Activated CD4-positive, alpha-beta T cell treated with anti-CD3 and anti-CD28 coated beads for 1 hour (primary cell): ENCODE measurements around the gene COA8.
A peak's percentile ranks its signal among the peaks of the same experiment; 100 is the strongest.

Experiments used
- DNase-seq: peaks from one replicate; pipeline ENCODE4 v3.0.0-alpha.2; 2020

COA8 gene

DNA sequence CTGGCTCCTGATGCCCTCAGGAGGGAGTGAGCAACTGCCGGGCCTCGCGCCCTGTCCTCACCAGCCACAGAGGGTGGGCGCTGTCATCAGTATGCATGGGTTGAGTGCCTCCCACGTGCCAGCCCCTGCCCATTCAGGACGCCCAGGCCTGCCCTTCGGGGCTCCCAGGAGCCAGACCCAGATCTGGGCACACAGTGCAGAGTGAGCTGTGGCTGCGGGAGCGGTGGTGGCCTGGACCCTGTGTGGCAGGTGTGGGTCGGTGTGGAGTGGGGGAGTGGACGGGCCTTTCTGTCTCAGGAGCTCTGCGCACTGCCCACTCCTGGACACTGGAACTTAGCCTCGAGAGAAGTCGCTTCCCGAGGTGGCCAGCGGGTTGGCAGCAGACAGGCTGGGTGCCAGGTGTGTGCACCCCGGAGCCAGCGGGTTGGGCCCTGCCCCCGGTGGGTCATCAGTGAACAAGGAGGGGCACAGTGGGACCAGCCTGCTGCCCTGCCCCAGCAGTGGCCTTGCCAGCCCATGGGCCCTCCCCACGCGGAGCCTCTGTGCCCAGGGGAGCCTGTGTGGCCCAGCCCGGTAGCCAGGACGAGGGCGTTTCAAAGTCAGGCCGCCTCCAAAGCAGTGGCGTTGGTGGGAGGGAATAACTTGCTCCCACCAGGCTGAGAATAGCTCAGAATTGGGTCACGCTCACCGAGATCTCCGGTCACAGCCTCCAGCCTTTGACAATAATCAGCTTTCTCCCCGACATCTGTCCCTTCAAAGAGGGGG lies 24.3 kb upstream of the COA8 start:
- no peak for DNase-seq

DNA sequence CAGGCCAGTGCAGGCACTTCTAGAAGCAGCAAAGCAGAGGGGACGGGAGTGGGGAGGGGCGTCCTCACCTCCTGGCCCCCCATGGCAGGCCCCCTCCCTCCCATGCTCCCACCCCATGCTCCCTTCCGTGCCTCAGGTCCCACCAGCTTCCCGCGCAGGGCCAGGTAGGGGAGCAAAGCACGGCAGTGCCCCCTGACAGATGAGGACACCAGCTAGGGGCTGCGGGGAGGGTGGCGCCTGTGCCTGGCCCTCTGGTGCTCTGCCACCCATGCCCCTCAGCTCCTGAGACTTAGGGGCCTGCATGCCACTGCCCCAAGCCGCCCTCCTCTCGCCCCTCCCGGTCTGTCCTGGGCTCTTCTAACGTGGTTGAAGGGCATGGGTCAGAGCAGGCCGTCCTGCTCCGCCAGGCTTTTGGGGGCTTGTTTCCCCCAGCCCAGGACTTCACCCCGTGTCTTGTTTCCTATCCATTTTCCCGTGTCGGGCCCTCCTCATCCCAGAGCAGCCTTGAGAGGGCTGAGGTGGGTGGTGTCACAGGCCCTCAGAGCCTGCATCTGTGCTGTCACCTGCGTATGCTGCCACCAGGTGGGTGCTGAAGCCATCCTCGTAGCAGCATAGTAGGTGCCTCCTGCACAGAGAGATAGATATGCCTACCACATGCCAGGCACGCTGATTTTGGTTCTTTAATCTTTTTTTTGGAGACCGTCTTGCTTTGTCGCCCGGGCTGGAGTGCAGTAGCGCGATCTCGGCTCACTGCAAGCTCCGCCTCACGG lies 23.5 kb upstream of the COA8 start:
- no peak for DNase-seq

DNA sequence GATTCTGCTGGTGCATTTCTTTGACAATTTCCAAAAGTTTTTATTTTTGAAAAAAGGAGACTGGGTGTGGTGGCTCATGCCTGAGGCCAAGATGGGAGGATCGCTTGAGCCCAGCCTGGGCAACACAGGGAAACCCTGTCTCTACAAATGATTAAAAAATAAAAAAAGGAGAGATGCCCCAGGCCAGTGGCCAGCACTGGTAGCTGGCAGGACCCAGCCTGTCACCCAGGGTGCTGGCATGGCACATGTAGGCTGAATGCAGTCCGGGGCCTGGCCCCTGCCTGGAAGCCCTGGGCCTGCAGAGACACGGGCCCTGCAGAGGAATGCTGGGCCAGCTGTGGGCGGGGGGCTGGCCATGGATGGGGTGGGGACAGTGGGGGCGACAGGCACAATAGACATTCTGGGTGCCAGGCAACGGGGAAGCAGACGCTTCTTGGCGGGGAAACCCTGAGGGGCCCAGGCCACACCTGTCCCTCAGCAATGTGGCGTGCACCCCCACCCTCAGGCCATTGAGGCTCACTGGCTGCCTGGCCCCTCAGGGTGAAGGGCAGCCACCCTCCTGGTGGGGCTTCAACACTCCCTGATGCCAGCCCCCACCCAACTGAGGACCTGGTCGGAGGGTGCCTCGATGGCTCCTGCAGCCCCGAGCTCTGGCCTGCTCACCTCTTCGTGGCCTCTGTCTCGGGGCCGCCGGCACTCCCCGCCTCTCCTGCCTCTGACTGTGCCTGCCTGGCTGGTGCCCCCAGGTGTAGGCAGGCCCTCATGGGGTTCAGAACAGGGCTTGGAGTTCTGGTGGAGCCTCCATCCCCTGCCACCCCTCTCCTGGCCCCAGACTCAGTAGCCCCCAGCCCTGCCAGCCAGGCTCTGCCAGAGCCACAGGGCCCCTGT lies 21.7 kb upstream of the COA8 start:
- no peak for DNase-seq

DNA sequence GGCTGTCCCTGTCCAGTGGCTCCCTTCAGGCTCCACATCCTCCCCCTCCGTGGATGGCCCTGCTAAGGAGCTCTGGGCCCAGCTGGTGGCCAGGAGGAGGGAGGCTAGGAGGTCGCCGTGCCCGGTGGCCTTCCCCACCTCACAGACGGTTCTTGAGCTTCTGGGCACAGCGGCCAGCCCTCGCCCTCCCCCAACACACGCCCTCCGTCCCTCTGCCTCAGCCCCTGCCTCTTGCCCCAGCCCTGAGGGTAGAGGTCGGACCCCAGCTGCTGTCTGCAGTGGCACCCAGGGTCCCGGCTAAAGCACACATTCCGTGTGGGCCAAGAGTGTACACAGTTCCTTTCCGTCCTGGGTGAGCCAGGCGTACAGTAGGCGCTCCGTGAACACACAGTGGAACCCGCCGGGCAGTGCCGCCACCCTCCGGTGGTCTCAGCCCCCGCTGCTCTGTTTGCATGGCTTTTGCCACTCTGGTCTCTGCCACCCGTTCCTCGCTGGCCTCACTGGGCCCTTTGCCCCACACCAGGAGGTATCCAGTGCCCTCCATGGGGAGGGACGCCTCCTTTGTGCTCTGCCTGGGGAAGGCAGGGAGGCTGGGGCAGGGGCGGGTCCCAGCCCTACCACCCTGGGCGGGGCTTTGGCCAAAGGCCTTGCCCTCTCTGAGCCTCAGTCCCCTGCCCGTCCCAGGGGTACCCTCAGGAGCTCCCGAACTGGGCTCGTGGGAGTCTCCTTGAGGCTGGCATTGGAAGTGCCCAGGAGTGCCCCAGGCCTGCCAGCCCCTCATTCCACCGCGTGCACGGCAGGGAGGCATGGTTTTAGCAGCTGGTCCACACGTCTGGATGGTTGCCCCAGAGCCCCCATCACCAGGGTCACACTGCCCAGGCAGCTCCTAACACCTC lies 20.8 kb upstream of the COA8 start:
- no peak for DNase-seq

DNA sequence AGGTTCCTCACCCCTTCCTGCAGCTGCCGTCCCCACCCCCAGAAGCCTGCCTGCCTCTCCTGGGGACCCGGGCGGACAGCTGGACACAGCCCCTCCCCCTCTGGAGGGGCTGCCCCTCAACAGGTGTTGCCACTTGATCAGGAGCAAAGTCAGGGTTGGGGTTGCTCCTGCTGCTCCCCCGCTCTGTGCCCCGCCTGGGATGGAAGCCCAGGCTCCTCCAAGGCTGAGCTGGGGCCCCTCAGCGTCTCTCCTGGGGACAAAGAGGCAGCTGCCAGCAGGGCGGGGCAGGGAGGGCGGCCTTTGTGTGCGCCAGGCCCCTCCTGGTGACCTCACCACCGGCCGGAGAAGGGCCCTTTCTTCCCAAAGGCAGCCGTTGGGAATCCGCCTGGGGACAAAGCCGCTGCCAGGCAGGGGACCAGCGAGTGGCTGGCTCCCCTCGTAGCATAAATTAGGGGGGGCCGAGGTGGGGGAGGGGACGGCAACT lies 20.1 kb upstream of the COA8 start:
- no peak for DNase-seq

DNA sequence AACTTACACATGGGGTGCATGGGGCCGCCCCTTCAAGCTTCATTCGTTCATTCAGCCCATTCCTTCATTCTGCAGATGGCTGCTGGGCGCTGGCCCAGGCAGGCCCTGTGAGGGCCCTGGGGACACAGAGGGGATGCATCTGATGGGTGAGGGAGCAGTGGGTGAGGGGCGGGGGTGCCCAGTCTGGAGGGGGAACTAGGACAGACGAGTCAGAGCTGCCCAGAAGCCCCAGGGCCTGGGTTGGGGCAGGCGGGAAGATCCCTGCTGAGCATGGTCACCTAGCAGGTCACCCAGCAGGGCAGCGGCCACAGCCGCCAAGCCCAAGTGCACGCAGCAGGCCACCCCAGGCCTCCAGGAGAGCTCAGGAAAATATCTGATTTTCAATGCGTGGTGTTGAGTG lies 19.6 kb upstream of the COA8 start:
- no peak for DNase-seq

DNA sequence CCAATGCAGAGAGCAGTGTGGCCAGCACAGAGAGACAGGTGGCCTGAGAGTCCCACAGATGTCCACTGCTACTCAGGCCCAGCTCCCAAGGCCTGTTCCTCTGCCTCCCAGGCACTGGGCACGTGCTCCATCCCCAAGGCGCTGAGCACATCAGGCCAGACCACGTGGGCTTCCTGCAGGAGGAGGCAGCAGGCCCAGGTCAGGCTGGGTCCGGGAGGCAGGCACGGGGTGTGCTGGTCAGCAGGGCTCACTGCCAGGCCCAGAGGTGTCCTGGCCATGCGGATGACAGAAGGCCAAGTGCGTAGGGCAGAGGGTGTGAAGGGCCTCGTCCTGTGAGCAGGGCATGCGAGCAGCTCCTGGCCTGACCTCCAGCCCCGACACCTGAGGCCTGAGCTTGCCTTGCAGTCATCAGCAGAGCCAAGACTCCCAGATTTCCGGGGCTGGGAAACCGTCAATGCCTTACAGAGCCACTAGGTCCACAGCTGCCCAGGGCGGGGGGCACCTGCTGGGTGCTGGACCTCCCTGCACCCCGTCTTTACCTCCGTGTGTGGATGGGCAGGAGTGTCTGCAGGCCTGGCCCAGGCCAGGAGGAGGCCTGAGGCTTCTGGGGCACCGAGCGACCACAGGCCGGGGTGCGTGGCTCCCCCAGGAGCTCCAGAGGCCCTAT lies 18.9 kb upstream of the COA8 start:
- no peak for DNase-seq

DNA sequence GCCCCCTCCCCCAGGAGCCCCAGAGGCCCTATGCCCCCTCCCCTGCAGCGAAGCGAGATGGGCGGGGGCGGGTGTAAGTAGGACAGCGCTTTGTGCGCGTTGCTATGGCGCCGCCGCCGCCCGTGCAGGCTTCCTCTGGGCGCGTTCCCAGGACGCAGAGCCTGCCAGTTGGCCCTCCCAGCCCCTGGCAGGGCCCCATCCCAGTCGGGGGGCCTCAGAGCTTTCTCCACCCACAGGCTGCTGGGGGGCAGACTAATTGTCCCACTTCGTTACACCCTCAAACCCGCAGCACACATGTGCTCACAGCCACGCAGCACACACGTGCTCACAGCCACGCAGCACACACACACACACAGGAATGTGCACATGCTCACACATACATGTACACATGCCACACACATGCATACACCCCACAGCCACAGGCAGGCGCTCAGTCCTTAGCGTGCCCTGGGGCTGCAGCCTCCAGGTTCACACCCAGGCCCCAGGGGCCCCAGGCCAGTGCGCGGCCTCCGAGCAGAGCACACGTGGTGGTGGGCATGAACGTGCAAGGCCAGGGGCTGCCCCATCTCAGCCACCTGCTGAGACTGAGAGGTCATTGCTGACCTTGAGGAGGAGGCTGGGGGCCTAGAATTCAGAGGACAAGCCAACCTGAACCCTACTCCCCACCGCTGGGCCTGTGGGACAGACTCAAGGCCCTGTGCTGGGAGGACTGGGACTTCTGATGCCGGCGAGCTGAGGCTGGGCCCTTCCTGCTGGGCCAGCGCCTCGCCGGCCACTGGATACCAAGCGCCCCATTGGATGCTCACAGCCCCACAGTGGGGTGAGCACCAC lies 18.2 kb upstream of the COA8 start:
- DNase-seq: no peak

DNA sequence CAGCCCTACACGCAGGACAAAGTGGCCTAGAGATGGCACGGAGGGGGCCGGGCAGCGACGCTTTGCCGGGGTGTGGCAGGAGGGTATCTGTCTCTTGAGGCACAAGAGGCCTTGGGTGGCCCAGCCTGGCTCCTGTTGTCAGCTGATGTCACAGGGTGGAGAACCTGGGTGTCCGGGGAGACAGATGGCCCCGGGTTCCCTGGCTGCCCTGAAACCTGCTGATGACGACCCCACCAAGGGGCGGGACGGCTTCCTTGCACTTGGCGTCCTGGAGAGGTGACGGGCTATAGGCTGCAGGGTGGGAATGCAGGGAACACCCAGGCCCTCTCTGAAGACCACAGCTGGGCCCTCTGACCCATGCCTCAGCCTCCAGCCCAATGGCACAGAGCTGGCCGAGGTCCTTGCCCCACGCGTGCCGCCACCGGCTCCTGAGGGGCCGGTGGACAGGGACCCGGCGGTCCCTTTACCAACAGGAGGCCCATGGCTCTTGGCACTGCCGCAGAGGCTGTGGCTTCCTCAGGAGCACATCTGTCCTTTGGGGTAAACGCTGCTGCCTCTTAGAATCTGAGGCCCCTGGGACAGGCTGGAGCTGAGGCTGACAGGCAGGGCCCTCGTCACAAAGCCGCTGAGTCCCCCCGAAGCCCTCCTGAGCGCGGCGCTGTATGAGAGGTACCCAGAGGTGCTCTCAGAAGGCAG lies 17.4 kb upstream of the COA8 start:
- no peak for DNase-seq

DNA sequence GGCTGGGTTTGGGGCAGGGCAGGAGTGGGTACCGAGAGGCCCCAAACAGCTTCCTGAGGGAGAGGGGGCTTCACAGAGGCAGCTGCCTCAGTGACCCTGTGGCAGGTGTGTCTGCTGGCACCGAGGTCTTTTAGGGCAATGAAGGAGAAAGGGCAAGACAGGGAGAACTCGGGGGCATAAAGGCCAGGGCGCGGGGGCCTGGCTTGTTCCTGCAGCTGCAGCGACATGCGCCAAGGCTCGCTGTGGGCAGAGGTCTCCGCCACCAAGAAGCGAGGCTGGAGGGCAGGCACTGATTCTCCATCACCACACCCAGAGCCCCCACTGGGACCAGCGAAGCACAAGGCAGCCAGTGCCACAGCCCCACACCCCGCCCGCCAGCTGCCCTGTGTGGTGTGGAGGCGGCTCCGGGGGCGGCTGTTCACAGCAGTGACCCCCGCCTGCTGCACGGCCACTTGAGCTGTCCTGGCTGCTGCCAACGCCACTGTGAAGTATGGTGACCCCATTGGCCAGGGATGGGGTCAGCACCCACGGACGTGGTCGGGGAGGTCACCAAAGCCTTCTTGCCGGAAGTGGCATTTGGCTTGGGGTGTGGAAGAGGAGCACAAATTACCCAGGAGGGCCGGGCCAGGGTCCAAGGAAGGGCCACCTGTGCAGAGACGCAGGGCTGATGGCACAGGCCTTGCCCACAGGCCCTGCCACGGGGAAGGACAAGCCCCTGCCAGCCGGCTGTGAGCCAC lies 16.7 kb upstream of the COA8 start:
- no peak for DNase-seq

DNA sequence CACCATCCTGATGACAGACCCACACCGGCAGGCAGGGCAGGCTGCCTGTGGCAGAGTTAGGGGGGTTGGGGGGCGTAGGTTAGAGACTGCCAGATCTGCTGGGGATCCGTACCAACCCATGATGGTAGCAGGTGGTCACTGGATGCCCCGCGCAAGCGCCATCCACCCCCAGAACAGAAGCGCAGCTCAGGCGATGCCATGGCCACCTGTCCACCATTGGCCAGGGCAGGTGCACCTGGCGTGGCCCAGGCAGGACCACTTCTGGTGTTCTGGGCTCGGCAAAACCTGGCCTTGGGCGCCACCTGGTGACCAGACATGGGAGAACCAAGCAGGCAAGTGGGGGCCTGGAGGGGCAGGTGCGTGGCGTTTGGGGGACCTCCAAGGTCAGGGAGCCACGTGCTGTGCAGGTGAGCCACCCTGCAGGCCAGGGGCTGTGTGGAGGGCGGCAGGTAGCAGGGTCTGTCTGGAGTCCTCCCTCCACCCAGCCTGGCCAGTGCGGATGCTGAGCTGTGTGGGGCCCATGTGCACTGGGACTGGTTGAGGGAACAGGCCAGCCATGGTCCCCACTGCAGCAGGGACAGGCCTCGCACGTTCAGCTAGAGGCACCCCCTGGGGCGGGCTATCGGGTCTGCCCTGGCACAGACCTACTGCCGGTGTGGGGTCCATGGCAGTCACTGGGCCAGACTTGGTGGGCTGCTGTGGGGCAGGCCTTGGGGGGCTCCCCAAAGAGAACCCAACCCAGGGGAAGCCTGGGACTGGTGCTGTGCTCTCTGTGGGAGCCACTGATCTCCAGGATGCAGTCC lies 15.9 kb upstream of the COA8 start:
- peak; percentile 63 for DNase-seq

DNA sequence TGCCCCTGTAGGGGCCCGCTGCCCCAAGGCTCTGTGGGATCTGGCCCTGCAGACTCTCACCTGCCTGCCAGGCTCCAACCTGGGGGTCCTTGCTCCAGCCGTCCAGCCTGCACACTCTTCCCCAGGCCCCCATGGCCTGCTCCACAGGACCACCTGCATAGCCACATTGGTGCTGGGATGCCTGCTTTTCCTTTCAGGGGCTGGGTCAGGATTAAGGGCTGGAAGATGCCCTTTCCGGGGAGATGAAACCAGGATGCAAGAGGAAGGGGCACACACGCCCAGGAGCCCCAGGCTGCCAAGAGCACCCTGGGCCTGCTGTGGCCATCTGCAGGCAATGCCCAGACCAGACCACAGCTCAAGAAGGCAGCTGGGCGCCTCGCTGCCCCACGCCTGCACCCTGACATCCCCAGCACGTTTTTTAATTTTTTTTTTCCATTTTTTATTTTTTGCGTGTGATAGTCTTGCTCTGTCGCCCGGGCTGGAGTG lies 15.3 kb upstream of the COA8 start:
- DNase-seq: no peak

DNA sequence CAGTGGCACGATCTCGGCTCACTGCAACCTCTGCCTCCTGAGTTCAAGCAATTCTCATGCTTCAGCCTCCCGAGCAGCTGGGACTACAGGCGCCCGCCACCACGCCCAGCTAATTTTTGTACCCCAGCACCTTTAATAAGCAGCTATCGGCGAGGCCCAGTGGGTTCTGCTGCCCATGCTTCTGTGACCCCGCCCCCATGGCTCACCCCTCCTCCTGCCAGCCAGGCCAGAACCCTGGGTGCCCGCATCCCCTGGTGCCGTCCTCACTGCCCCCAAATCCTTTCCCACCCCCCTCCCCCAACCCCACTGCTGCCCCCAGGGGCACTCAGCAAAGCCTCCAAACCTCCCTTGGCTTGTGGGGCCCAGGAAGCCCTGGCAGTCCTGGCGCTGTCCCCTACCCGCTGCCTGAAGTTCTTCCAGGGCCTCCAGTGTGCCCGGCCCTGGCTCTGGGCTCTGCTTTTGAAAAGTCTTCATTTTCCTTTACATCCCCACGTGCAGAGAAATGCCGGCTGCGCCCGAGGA lies 14.8 kb upstream of the COA8 start:
- DNase-seq: no peak

DNA sequence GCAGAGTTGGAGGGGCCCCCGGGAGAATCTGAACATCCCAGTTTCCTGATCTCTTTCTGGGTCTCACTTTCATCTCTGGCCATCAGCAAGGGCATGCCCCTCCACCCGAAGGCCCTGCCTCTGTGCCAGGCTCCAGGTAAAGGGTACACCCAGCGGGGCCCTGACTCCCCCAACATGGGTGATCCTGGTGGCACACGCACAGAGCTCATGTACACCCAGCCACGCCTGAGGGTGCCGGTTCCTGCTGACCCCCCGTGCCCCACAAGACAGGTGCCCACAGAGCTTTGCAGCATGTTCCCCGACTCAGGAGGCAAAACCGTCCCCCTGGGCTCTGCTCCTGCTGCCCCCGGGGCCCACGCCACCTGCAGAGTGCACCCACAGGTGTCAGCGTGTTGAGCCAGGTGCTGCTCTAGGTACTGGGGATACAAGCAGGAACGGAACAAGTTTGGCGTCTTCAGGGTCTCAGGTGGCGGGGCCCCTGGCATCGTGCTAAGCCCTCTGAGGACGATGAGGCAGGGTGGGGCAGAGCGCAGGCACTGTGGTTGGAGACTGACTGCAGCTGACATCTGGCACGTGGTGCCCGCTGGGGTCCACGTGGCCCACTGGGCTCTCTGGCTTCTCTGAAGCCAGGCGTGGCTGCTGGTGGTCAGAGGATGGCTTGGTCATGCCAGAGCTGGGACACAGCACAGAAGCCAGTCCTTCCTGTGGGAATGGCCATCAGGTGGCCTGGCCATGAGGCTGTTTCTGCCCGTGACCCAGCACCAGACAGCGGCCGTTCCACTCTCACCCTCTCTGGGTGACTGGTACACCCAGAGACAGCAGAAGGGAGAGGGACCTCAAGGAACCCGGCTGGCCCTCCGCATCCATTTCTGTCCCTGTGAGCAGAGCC lies 14.1 kb upstream of the COA8 start:
- DNase-seq: no peak

DNA sequence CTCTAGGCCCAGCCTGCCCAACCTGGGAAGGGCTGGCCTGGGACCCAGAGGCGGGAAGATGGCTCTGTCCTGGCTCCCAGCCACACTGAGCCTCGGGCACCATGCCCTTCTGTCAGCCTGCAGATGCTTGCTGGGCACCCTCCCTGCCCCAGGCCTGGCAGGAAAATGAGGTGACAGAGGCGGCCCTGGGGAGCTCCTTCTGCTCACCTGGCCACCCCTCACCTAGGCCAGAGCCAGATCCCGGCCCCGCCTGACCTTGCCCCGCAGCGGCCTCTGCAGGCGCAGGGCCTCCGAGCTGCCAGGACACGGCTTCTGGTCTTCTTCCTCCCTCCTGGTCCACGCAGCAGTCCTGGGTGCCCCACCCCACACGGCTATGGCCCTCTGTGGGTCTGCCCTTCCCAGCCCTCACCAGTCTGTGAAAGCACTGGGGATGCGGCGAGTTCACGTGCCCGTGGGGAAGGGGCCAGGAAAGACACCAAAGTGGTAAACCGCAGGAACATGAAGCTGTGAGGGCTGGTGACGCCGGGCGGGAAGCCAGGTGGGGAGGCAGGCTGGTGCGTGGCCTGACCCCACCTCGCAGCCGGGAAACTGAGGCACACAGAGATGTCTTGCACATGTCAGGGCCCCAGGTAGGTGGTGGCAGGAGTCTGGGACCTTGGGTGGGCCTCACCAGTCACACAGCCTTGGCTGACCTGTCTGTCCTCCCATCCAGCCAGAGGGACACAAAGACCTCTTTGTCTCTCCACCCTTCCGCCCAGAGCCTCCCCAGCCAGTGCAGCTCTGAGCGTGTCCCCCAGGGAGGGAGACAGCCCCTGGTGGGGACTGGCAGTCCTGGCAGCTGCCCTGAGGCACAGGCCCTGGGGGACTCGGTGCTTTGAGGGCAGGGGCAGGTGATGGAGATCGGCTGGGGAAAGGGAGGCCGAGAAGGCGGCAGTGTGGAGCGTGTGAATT lies 13.1 kb upstream of the COA8 start:
- DNase-seq: no peak
